HepG2 (cell line): ENCODE results near the gene ACP7. TPM values are rescaled to one million over a fixed set of nuclear protein-coding genes. Genes with fewer than 3 reads are reported as not detected.

Experiments
- AKAP8 ChIP-seq: sonication (generic); formaldehyde crosslinking; IDR thresholded peaks from 2 replicates; pipeline ENCODE4 v1.5.1; 2020; ENCODE audit warnings: mild to moderate bottlenecking, missing genetic modification reagents
- ASH2L ChIP-seq: fragments of 300-600, 200-600 bp; sonication (generic); IDR thresholded peaks from 2 replicates; pipeline ENCODE4 v1.7.0; 2017; ENCODE audit warnings: low read depth, mild to moderate bottlenecking, moderate library complexity, mixed read lengths, low read length; ENCODE audit not compliant: insufficient read length
- BHLHE40 ChIP-seq: IDR thresholded peaks from 2 replicates; pipeline ENCODE4 v1.6.1; 2011; ENCODE audit warnings: low read length, improper control_type of control experiment
- CENPX ChIP-seq: sonication (generic); formaldehyde crosslinking; IDR thresholded peaks from 2 replicates; pipeline ENCODE4 v1.9.0; 2021; ENCODE audit warnings: mild to moderate bottlenecking, missing genetic modification reagents, moderate library complexity
- GTF2F1 ChIP-seq: fragments of 150-350 bp; IDR thresholded peaks from 2 replicates; pipeline ENCODE4 v1.6.1; 2014; ENCODE audit warnings: low read length
- GTF3A ChIP-seq: sonication (generic); formaldehyde crosslinking; conservative IDR thresholded peaks from 2 replicates; pipeline ENCODE4 v1.4.0; 2020; ENCODE audit warnings: mild to moderate bottlenecking, missing genetic modification reagents
- ISX ChIP-seq: sonication (generic); formaldehyde crosslinking; conservative IDR thresholded peaks from 2 replicates; pipeline ENCODE4 v1.5.0; 2020; ENCODE audit warnings: missing genetic modification reagents
- KLF16 ChIP-seq, 2 experiments: sonication (generic) in 1 of 2; formaldehyde crosslinking in 1 of 2; IDR thresholded peaks; 2 replicates each; pipeline versions ENCODE4 v1.6.1 to v1.8.0; 2016 to 2023; ENCODE audit warnings: missing genetic modification reagents in 2 of 2, missing compliant biosample characterization in 1 of 2
- MAFG ChIP-seq: sonication (generic); formaldehyde crosslinking; IDR thresholded peaks from 2 replicates; pipeline ENCODE4 v1.5.1; 2020; ENCODE audit warnings: mild to moderate bottlenecking, missing genetic modification reagents
- MLLT10 ChIP-seq: sonication (generic); formaldehyde crosslinking; IDR thresholded peaks from 2 replicates; pipeline ENCODE4 v1.4.0; 2020; ENCODE audit warnings: missing genetic modification reagents
- NFE2 ChIP-seq: sonication (generic); formaldehyde crosslinking; IDR thresholded peaks from 2 replicates; pipeline ENCODE4 v1.4.0; 2020; ENCODE audit warnings: missing genetic modification reagents
- NONO ChIP-seq, 2 experiments: fragments of 450-650 bp in 1 of 2; sonication (generic) in 1 of 2; formaldehyde crosslinking in 1 of 2; IDR thresholded peaks in 1 of 2; conservative IDR thresholded peaks in 1 of 2; 2 replicates each; pipeline versions ENCODE4 v1.6.1 to v1.8.0; 2017 to 2022; ENCODE audit warnings: mild to moderate bottlenecking in 1 of 2, missing genetic modification reagents in 1 of 2, moderate library complexity in 1 of 2
- REPIN1 ChIP-seq: sonication (generic); formaldehyde crosslinking; IDR thresholded peaks from 2 replicates; pipeline ENCODE4 v1.8.0; 2022; ENCODE audit warnings: missing genetic modification reagents, low read depth, mild to moderate bottlenecking, borderline replicate concordance
- SKI ChIP-seq: fragments of 450-650 bp; IDR thresholded peaks from one replicate; pipeline ENCODE4 v1.6.1; 2018; ENCODE audit warnings: mild to moderate bottlenecking; ENCODE audit not compliant: partially characterized antibody
- SRF ChIP-seq: IDR thresholded peaks from 2 replicates; pipeline ENCODE4 v1.6.1; 2011; ENCODE audit warnings: mild to moderate bottlenecking, low read depth, low read length, moderate library complexity
- ZBTB21 ChIP-seq: sonication (generic); formaldehyde crosslinking; IDR thresholded peaks from 2 replicates; pipeline ENCODE4 v1.4.0; 2020; ENCODE audit warnings: missing genetic modification reagents
- ZFYVE20 ChIP-seq: sonication (generic); formaldehyde crosslinking; IDR thresholded peaks from 2 replicates; pipeline ENCODE4 v1.8.0; 2023; ENCODE audit warnings: low read depth, mild to moderate bottlenecking, moderate library complexity, missing genetic modification reagents, borderline replicate concordance
- ZMYM2 ChIP-seq: sonication (generic); formaldehyde crosslinking; IDR thresholded peaks from 2 replicates; pipeline ENCODE4 v1.8.0; 2022; ENCODE audit warnings: mild to moderate bottlenecking, missing genetic modification reagents
- ZNF10 ChIP-seq: sonication (generic); formaldehyde crosslinking; IDR thresholded peaks from 2 replicates; pipeline ENCODE4 v1.4.0; 2020; ENCODE audit warnings: mild to moderate bottlenecking, low read depth, missing genetic modification reagents, borderline replicate concordance
- ZNF296 ChIP-seq: sonication (generic); formaldehyde crosslinking; conservative IDR thresholded peaks from 2 replicates; pipeline ENCODE4 v1.5.0; 2020; ENCODE audit warnings: mild to moderate bottlenecking, missing genetic modification reagents
- ZNF335 ChIP-seq: sonication (generic); formaldehyde crosslinking; IDR thresholded peaks from 2 replicates; pipeline ENCODE4 v1.4.0; 2020; ENCODE audit warnings: missing genetic modification reagents
- ZNF460 ChIP-seq: sonication (generic); formaldehyde crosslinking; IDR thresholded peaks from 2 replicates; pipeline ENCODE4 v1.5.1; 2020; ENCODE audit warnings: missing genetic modification reagents, mild to moderate bottlenecking, borderline replicate concordance
- ZNF75D ChIP-seq: sonication (generic); formaldehyde crosslinking; IDR thresholded peaks from 2 replicates; pipeline ENCODE4 v1.8.1; 2023; ENCODE audit warnings: missing genetic modification reagents, mild to moderate bottlenecking, borderline replicate concordance
- ZNF766 ChIP-seq: sonication (generic); formaldehyde crosslinking; IDR thresholded peaks from 2 replicates; pipeline ENCODE4 v1.5.0; 2020; ENCODE audit warnings: missing genetic modification reagents, borderline replicate concordance
- polyA plus RNA-seq, 8 experiments: library from polyadenylated mRNA; depleted of rRNA in 3 of 8; stranded (reverse) in 7 of 8; unstranded in 1 of 8; fragments of >200 nt; fragmentation: Illumina TruSeq in 4 of 8; extraction: Trizol in 4 of 8; gene quantifications; 2 replicates each; pipeline versions ENCODE4 v1.2.1 to v1.2.3, GENCODE V29; 2011 to 2016; ENCODE audit warnings: low read depth in 4 of 8, missing spikeins in 1 of 8, mixed read lengths in 1 of 8; ENCODE audit not compliant: insufficient read depth in 1 of 8
- total RNA-seq, 5 experiments: library from RNA; depleted of rRNA; stranded (reverse); fragments of >200 nt; fragmentation: Illumina TruSeq; extraction: Trizol; gene quantifications; 2 replicates each; pipeline ENCODE4 v1.2.3, GENCODE V29; 2016; ENCODE audit warnings: low read depth in 1 of 5
- TF ChIP-seq, protein P1 (sequence below): sonication (generic); formaldehyde crosslinking; IDR thresholded peaks from 2 replicates; pipeline ENCODE4 v1.4.0; 2020; ENCODE audit warnings: missing genetic modification reagents
- TF ChIP-seq, protein P2 (sequence below): IDR thresholded peaks from 2 replicates; pipeline ENCODE4 v1.6.1; 2016; ENCODE audit warnings: missing compliant biosample characterization, missing genetic modification reagents, borderline replicate concordance
- TF ChIP-seq, protein P3 (sequence below): sonication (generic); formaldehyde crosslinking; IDR thresholded peaks from 2 replicates; pipeline ENCODE4 v1.8.0; 2022; ENCODE audit warnings: missing genetic modification reagents, mild to moderate bottlenecking, moderate library complexity, borderline replicate concordance

The ACP7 gene
- total and polyA plus RNA-seq, 2 of the 13 experiments (the other 11 are each of a cell fraction or from before 2014, with no cell fraction given), result not detected

DNA sequence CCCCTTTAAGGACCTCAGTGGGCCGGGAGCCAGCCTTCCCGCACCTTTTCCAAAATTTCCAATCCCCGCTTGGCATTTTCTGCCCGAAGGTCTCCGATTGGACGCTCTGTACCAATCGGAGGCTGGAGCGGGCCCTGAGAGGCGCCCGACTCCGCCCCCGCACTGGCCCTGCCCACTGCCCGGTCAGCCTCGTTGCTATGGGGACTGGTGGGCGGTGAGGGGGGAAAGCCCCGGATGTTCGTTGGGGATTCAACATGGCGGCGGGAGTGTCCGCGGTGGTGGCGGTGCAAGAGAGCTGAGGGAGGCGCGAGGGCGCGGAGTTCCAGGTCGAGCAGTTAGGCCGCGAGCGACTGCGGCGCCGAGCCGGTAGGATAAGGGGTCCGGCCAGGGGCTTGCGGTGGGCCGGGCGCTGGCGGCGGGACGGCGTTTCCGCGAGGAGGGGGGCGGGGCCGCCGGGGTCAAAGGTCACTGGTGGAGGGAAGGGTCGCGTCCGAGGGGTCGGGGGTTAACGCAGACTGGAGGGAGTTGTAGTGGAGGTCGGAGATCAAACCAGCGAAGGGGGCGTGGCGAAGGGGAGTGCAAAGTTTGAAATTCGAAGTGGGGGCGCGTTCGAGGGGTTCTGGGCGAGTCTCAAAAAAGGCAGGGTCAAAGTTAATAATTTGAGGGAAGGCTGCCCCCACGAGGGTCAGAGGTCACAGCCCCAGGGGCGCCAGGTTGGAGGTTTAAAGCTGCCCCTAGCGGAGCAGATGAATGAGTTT lies 41.6 kb downstream of the ACP7 start, which contains the start of gene PAK4 (continued):
- TF ChIP-seq, protein P1, sequence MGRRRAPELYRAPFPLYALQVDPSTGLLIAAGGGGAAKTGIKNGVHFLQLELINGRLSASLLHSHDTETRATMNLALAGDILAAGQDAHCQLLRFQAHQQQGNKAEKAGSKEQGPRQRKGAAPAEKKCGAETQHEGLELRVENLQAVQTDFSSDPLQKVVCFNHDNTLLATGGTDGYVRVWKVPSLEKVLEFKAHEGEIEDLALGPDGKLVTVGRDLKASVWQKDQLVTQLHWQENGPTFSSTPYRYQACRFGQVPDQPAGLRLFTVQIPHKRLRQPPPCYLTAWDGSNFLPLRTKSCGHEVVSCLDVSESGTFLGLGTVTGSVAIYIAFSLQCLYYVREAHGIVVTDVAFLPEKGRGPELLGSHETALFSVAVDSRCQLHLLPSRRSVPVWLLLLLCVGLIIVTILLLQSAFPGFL, result no peak
- TF ChIP-seq ZNF296, result no peak
- 0 out of 2 replicates have a peak, but pooled peaks have one; percentile 48 for TF ChIP-seq ZMYM2
- no peak for TF ChIP-seq MAFG (CRISPR knock-in tag)
- TF ChIP-seq, protein P2, sequence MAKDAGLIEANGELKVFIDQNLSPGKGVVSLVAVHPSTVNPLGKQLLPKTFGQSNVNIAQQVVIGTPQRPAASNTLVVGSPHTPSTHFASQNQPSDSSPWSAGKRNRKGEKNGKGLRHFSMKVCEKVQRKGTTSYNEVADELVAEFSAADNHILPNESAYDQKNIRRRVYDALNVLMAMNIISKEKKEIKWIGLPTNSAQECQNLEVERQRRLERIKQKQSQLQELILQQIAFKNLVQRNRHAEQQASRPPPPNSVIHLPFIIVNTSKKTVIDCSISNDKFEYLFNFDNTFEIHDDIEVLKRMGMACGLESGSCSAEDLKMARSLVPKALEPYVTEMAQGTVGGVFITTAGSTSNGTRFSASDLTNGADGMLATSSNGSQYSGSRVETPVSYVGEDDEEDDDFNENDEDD (CRISPR knock-in tag), result peak; percentile 52; the same call in 1 of the 2 replicates
- no peak for TF ChIP-seq MLLT10 (CRISPR knock-in tag)
- TF ChIP-seq ZFYVE20 (CRISPR knock-in tag), result no peak
- TF ChIP-seq KLF16 (CRISPR knock-in tag; IDR thresholded peaks at IDR 0.05), result peak; percentile 69 to 88; a peak in 3 of 4 replicates
- TF ChIP-seq SRF, result peak; percentile 45; the same call in 1 of the 2 replicates
- TF ChIP-seq CENPX (CRISPR knock-in tag), result no peak
- no peak for TF ChIP-seq BHLHE40
- no peak for TF ChIP-seq SKI
- TF ChIP-seq ZBTB21 (CRISPR knock-in tag), result no peak
- TF ChIP-seq GTF2F1, result no peak
- TF ChIP-seq ASH2L, result peak; percentile 93
- TF ChIP-seq ZNF10, result no peak
- TF ChIP-seq NONO (IDR thresholded peaks at IDR 0.05), result no peak
- TF ChIP-seq NONO (CRISPR knock-in tag; conservative IDR thresholded peaks at IDR 0.05), result peak; percentile 86
- TF ChIP-seq NFE2 (CRISPR knock-in tag), result no peak
- no peak for TF ChIP-seq ZNF460
- peak; percentile 80 for TF ChIP-seq AKAP8 (CRISPR knock-in tag)
- 0 out of 2 replicates have a peak, but pooled peaks have one; percentile 59 for TF ChIP-seq ZNF766 (CRISPR knock-in tag)
- TF ChIP-seq, protein P3, sequence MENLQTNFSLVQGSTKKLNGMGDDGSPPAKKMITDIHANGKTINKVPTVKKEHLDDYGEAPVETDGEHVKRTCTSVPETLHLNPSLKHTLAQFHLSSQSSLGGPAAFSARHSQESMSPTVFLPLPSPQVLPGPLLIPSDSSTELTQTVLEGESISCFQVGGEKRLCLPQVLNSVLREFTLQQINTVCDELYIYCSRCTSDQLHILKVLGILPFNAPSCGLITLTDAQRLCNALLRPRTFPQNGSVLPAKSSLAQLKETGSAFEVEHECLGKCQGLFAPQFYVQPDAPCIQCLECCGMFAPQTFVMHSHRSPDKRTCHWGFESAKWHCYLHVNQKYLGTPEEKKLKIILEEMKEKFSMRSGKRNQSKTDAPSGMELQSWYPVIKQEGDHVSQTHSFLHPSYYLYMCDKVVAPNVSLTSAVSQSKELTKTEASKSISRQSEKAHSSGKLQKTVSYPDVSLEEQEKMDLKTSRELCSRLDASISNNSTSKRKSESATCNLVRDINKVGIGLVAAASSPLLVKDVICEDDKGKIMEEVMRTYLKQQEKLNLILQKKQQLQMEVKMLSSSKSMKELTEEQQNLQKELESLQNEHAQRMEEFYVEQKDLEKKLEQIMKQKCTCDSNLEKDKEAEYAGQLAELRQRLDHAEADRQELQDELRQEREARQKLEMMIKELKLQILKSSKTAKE (CRISPR knock-in tag), result no peak
- no peak for TF ChIP-seq ISX (CRISPR knock-in tag)
- peak; percentile 60; the same call in 1 of the 2 replicates for TF ChIP-seq ZNF335
- TF ChIP-seq GTF3A (CRISPR knock-in tag), result no peak
- TF ChIP-seq REPIN1 (CRISPR knock-in tag), result peak; percentile 61
- no peak for TF ChIP-seq ZNF75D (CRISPR knock-in tag)
